Parathyroid adenoma (tissue), 2 donors: ENCODE measurements around the gene TMEM141.

Source experiments
- H2AFZ ChIP-seq: fragments of 300-600 bp; sonication (generic); one replicate; pipeline ENCODE4 v1.7.0; 2017; ENCODE audit warnings: antibody characterized with exemption, mild to moderate bottlenecking
- H3K27ac ChIP-seq: fragments of 300-600 bp; sonication (generic); one replicate; pipeline ENCODE4 v1.7.0; 2017
- H3K27me3 ChIP-seq: fragments of 300-600 bp; sonication (generic); one replicate; pipeline ENCODE4 v1.7.0; 2017; ENCODE audit warnings: low read length; ENCODE audit not compliant: control insufficient read depth, insufficient read depth
- H3K36me3 ChIP-seq: fragments of 300-600 bp; sonication (generic); one replicate; pipeline ENCODE4 v1.7.0; 2017; ENCODE audit warnings: low read length; ENCODE audit not compliant: control insufficient read depth, insufficient read depth
- H3K4me1 ChIP-seq: fragments of 300-600 bp; sonication (generic); one replicate; pipeline ENCODE4 v1.7.0; 2017; ENCODE audit warnings: control low read depth
- H3K4me2 ChIP-seq: fragments of 300-600 bp; sonication (generic); one replicate; pipeline ENCODE4 v1.7.0; 2017; ENCODE audit warnings: low read length
- H3K4me3 ChIP-seq: fragments of 300-600 bp; sonication (generic); one replicate; pipeline ENCODE4 v1.7.0; 2017; ENCODE audit warnings: low read depth, low read length
- H3K79me2 ChIP-seq: fragments of 300-600 bp; sonication (generic); one replicate; pipeline ENCODE4 v1.7.0; 2017; ENCODE audit warnings: control low read depth
- H3K9ac ChIP-seq: fragments of 300-600 bp; sonication (generic); one replicate; pipeline ENCODE4 v1.7.0; 2017; ENCODE audit warnings: mild to moderate bottlenecking
- H3K9me3 ChIP-seq: fragments of 300-600 bp; sonication (generic); one replicate; pipeline ENCODE4 v1.7.0; 2017; ENCODE audit warnings: low read length; ENCODE audit not compliant: control insufficient read depth
- CTCF ChIP-seq: fragments of 300-600 bp; sonication (generic); IDR thresholded peaks from one replicate; pipeline ENCODE4 v1.7.0; 2017; ENCODE audit warnings: antibody characterized with exemption, mild to moderate bottlenecking
- donor health status: primary hyperparathyroidism.

Gene TMEM141

GRCh38 chr9:136826188-136826541 is 35.0 kb downstream of the TMEM141 start:
- no peak for TF ChIP-seq CTCF
- Histone ChIP-seq H3K9ac (no peak overlapping the region), H3K27ac (no peak overlapping the region), H3K79me2 (no peaks in the 10 kb centered on the region), H2AFZ (no peak overlapping the region), H3K4me3 (no peak overlapping the region), H3K4me2 (no peak overlapping the region), H3K27me3 (no peaks in the 10 kb centered on the region), H3K9me3 (no peaks in the 10 kb centered on the region), H3K4me1 (no peaks in the 10 kb centered on the region), H3K36me3 (no peaks in the 10 kb centered on the region)

DNA sequence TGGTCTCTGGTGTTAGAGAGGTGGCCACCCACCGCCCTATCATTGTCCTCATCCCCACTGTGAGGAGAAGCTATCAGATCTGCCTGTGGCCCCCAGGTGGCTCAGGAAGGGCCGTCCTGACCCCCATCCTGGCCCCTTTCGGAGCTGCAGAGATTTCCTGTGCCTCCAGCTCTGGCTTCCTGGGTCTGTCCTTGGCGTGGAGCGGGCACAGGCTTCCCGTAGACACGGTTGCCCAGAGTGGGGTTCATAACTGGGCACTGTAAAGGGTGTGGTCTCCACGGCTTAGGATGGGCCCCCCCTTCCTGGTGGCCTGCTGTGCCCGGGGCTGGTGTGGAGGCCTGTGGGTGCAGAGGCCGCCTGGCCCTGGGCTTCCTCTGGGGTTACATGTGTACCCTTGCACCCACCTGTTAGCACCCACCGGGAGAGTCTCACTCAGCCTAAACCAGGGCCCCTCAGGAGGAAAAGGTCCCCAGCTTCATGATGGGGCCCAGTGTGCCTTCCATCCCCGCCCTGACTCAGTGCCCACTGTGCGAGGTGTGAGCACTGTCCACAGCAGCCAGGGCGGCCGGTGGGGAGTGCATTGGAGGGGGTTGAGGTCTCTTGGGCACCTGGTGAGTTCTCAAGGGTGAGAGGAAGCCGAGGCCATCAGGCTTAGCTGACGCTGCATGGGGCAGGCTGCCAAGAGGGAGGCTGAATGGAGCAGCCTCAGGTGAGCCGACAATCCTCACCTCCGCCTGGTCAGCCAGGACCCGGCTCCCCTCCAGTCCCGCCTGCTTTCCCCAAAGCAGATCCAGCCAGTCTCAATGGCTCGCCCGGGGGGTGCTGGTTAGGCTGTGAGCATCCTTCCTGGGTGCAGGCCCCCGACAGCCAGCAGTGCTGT is 35.8 kb downstream of the TMEM141 start:
- Histone ChIP-seq H3K36me3 (no peaks in the 10 kb centered on the region), H3K4me1 (no peaks in the 10 kb centered on the region), H2AFZ (no peak overlapping the region), H3K27ac (no peak overlapping the region), H3K27me3 (no peaks in the 10 kb centered on the region), H3K79me2 (no peaks in the 10 kb centered on the region), H3K9ac (no peak overlapping the region), H3K4me2 (no peak overlapping the region), H3K4me3 (no peak overlapping the region), H3K9me3 (no peaks in the 10 kb centered on the region)
- TF ChIP-seq CTCF = no peak

- H3K27me3 ChIP-seq = no peaks in the 10 kb centered on the region
- no peak overlapping the region for H3K9ac ChIP-seq
- H3K4me1 ChIP-seq = no peaks in the 10 kb centered on the region
- H3K27ac ChIP-seq = no peak overlapping the region
- no peaks in the 10 kb centered on the region for H3K9me3 ChIP-seq
- H3K4me3 ChIP-seq = no peak overlapping the region
- no peaks in the 10 kb centered on the region for H3K79me2 ChIP-seq
- H3K4me2 ChIP-seq = no peak overlapping the region
- H3K36me3 ChIP-seq = no peaks in the 10 kb centered on the region
- no peak overlapping the region for H2AFZ ChIP-seq
- no peak for TF ChIP-seq CTCF
These were observed 36.8 kb downstream of the TMEM141 start for GRCh38 chr9:136827794-136828473.

DNA sequence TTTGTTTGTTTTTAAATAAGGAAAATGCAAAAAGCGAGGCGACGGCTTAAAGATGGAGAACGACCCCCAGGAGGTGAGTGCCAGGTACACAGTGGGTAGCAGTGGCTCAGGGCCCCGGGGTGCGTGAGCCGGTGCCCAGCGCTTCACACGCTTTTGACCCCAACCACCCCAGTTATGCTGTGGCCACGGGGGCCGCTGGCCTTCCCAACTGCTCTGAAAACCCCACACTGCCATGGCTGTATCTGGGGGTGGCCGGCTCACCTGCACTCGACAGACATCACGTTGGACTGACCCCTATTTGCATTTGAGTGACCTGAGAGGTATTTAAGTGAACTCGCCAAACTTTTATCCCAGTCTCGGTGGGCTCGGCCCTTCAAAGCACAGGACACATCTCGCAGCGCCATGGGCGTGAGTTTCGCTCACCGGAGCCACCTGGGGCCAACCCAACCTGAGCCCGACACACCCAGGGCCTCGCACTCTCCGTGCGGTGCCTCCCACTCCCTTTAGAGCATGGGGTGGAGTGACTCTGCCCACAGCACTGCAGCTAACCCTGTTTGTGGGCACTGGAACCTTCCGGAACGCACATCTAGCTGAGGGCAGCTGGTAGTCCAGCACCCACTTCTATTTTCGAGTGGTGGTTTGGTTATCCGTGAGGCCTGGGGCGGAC is 37.5 kb downstream of the TMEM141 start:
- no peak overlapping the region for H3K9ac ChIP-seq
- H3K4me2 ChIP-seq = no peak overlapping the region
- H3K9me3 ChIP-seq = no peaks in the 10 kb centered on the region
- no peak overlapping the region for H2AFZ ChIP-seq
- H3K27me3 ChIP-seq = no peaks in the 10 kb centered on the region
- H3K79me2 ChIP-seq = no peaks in the 10 kb centered on the region
- H3K27ac ChIP-seq = no peak overlapping the region
- no peak for TF ChIP-seq CTCF
- H3K4me1 ChIP-seq = no peaks in the 10 kb centered on the region
- no peaks in the 10 kb centered on the region for H3K36me3 ChIP-seq
- no peak overlapping the region for H3K4me3 ChIP-seq
